DMS 273 treated with DMSO at 0.1 percent for 48 hours (cell line): Measurements from ENCODE around the gene RAB43.
"Not testable (repeated sequence)": the region's sequence is repeated elsewhere in the genome, so short reads cannot be mapped to it uniquely, and the experiment has no call there.

Source experiments
- DNase-seq: peaks from one replicate; lab custom pipeline; 2025; lab: John Stamatoyannopoulos, UW

Gene RAB43

GRCh38 chr3:129095285-129095684 is 26.3 kb downstream of the RAB43 start:
- no peak for DNase-seq

- not testable (repeated sequence) for DNase-seq
Measured at GRCh38 chr3:129088312-129088711, 33.3 kb downstream of the RAB43 start.

GRCh38 chr3:129087904-129088303 is 33.7 kb downstream of the RAB43 start:
- not testable (repeated sequence) for DNase-seq

DNA sequence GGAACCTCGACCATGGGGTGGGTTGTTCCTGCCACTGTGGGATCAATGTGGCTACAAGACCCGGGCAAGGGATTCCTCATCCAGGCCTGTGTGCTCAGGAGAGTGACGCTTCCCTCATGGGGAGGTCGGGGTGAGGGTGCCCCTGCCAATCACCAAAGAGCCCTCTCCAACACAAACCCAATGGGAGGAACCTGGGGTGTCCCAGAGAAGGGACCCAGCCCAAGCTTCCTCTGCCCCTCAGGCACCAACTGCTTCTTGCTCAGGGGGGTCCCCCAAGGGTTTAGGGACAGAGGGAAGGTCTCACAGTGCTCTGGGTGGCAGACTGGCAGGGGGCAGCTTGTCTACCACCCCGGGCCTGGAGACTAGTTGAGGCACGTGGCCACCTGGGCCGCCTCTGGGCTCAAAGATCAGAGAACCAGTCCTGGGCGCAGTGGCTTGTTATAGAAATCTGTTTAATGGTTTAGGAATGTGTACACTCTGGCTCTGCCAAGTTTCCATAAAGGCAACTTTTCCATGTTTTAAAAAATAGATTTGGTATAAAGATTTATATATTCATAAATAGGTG is 34.4 kb downstream of the RAB43 start:
- DNase-seq, result no peak

DNA sequence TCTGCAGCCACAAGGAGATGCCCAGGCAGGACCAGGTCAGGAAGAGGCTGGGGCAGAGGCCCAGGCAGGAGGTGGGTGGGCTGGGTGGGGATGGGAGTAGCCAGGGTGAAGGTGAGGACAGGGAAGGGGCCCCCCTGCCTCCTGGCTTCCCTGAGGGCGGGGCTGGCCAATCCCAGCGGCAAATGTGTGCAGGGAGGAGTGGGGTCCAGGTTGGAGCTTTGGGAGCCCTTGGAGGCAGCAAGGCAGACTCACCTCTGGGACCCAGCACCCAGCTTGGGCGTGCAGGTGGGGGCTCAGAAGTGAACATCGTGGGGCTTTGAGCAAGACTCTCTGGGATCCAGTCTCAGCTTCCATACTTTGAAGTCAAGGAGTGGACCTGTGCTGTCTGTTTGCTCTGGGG is 35.8 kb downstream of the RAB43 start:
- no peak for DNase-seq

DNA sequence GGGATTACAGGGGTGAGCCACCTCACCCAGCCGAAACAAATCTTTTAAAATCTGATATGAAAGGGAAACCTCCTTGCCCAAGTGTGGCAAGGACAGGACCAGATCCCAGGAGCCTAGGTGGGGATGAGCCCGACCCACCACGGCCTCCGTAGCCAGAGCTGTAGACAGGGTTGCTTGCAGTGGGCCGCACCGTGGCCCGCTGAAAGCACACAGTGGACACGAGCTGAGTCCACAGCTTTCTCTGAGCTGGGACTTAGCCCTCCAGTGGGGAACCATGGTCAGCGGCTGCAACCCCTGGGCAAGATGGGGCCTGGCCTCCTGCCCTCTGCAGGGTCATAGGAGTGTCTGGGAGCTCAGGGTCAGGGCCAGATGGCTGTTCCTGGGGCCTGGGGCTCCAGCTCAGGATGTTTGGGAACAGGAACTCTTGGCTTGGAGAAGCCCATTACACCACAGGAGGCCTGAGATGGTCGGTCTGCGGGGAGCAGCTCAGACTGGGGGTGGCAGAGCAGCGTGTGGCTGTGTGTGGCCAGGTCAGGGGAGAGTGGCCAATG is 36.4 kb downstream of the RAB43 start:
- no peak for DNase-seq

DNA sequence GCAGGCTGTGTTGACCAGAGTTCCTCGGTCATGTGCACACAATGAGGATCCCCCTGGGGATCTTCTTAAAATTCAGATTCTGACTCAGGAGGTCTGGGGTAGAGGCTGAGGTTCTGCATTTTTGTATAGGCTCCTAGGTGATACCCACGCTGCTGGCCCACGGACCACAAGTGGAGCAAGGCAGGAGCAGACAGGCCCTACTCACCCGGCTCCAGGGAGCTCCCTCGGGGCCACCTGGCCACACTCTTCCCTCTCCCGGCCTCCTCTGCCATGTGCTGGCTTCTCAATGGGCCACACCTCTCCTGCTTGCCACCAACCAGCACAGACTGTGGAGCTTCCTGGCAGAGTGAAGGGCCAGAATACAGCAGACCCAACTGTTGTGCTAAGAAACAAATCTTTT is 37.1 kb downstream of the RAB43 start:
- DNase-seq, result no peak

- DNase-seq, result no peak
Measured at GRCh38 chr3:129082026-129082425, 39.6 kb downstream of the RAB43 start.

GRCh38 chr3:129081503-129081902 is 40.1 kb downstream of the RAB43 start:
- DNase-seq, result no peak

DNA sequence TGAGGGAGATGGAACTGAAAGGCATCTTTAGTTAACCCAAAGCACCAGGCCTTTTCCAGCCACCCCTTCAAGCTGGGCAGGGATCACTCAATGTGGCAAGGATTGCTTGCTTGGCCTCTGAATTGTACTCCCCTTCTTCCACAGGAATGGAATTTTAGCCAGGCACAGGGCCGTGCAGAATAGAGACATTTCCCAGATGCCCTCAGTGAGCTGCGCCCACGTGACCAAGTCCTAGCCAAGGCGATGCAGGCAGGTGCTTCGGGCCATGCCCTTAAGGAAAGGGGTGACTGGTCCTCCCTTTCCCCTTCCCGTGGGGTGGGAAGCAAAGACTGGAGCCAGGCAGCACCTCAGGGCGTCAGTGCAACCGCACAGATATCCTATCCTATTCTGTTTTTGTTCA is 43.1 kb downstream of the RAB43 start:
- DNase-seq, result no peak

GRCh38 chr3:129077222-129077621 is 44.4 kb downstream of the RAB43 start:
- DNase-seq, result no peak

- DNase-seq, result no peak
Measured at GRCh38 chr3:129070086-129070885, 51.3 kb downstream of the RAB43 start.

DNA sequence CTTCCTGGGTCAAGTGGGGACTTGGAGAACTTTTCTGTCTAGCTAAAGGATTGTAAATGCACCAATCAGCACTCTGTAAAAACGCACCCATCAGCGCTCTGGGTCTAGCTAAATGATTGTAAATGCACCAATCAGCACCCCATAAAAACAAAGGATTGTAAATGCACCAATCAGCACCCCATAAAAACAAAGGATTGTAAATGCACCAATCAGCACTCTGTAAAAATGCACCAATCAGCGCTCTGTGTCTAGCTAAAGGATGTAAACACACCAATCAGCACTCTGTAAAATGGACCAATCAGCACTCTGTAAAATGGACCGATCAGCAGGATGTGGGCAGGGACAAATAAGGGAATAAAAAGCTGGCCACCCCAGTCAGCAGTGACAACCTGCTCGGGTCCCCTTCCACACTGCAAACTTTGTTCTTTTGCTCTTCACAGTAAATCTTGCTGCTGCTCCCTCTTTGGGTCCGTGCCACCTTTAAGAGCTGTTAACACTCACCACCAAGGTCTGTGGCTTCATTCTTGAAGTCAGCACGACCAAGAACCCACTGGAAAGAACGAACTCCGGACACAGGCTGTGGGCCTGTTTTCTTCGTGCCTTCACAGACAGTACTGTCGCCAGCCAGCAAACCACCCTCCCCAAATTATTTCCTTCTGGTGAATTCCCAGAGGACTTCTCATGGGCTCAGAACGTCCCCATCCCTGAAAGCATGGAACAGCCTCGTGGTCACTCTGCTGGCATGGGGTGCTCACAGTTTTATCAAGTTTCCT is 52.1 kb downstream of the RAB43 start:
- DNase-seq, result not testable (repeated sequence)

DNA sequence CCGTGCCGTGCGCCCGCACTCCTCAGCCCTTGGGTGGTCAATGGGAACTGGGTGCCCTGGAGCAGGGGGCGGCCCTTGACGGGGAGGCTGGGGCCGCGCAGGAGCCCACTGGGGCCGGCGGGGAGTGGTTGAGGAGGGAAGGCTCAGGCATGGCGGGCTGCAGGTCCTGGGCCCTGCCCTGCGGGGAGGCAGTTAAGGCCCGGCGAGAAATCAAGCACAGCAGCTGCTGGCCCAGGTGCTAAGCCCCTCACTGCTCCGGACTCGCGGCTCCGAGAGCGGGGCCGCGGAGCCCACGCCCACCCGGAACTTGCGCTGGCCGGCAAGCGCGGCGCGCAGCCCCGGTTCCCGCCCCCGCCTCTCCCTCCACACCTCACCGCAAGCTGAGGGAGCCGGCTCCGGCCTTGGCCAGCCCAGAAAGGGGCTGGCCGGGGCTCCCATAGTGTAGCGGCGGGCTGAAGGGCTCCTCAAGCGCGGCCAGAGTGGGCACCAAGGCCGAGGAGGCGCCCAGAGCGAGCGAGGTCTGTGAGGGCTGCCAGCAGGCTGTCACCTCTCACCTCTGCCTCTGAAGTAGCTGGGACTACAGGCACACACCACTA is 53.2 kb downstream of the RAB43 start:
- no peak for DNase-seq

- DNase-seq, result not testable (repeated sequence)
Measured at GRCh38 chr3:129067719-129068118, 53.9 kb downstream of the RAB43 start.

DNA sequence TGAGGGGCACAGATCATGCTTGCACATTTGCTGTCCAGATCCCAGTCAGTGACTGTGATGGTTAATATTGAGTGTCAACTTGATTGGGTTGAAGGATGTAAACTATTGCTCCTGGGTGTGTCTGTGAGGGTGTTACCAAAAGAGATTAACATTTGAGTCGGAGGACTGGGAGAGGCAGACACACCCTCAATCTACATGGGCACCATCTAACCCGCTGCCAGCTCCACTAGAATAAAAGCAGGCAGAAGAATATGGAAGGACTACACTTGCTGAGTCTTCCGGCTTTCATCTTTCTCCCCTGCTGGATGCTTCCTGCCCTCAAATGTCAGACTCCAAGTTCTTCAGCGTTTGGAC is 55.9 kb downstream of the RAB43 start:
- no peak for DNase-seq

GRCh38 chr3:129065016-129065719 is 56.4 kb downstream of the RAB43 start:
- no peak for DNase-seq

DNA sequence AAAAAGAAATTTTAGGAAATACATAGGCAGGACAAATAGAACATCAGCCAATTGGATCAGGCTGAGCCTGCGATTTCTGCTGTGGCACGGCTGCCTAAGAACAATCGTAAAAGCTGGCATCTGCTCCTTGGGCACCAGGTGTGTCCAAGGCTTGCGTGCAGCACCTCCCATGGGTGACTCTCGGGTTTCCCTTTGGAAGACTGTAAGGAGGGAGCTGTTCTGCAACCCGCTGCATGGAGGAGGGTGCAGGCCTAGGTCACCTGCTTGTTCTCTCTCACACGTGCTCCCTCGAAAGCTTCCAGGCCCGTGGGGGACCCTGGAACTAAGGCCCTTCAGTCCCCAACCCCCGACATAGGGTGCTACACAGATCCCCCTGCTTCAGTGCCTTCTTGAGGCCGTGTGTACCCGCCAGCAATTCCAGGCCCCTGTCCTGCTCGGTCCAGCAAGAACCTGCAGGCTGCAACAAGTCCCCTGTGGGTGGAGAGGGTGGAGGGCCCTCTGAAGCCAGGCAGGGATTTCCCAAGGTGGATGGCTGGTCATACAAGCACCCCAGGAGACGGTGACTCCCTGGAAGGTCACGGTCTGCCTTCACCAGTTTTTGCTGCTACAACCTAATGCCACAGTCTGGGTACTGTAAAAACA is 57.6 kb downstream of the RAB43 start:
- no peak for DNase-seq

DNA sequence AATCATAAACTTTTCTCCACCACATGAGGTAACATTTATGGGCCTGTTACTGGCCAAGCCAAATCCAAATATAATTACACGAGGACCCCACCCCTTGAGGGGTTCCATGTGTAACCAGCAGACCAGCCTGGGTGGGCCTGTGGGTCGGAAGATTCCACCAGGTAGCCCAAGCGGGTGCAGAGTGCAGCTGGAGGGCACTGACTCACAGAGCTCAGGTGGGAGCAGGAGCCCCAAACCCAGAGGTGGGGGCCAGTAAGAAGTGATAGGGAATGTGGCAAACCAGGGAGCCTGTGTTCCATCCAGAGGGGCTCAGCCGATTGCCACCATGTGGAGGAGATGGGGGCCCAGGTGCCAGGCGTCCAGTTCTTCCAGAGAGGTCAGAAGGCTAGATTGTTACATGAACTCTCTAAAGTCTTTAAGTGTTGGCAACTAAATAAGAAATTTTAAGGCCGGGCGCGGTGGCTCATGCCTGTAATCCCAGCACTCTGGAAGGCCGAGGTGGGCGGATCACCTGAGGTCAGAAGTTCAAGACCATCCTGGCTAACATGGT is 58.4 kb downstream of the RAB43 start:
- no peak for DNase-seq

DNA sequence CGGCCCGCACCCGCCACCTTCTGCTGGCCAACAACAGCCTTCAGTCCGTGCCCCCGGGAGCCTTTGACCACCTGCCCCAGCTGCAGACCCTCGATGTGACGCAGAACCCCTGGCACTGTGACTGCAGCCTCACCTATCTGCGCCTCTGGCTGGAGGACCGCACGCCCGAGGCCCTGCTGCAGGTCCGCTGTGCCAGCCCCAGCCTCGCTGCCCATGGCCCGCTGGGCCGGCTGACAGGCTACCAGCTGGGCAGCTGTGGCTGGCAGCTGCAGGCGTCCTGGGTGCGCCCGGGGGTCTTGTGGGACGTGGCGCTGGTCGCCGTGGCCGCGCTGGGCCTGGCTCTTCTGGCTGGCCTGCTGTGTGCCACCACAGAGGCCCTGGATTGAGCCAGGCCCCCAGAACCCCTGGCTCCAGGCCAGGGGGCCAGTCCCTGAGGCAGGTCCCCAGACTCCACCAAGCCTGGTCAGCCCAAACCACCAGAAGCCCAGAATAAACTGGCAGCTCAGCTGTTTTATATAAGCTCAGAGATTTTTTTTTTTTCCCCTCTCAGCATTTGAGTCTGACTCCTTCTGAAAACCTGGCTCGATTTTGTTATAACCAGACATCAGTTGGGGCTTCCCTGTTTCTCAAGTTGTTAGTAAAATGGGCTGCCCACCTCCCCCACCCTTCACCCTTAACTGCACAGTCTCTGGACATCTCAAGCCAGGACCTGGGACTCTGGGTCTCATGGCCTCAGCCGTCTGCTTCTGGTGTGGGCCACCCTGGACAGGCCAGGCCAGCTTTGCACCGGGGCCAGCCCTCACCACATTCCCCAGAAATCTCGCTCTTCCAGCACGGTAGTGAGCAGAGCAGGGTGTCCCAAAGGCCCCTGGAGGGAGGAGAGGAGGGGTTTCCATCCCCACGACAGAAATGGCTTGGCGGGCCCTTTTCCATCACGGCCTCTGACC is 59.4 kb downstream of the RAB43 start:
- DNase-seq, result no peak
